ENCODE data around the gene PCDHGA3.
"Not testable (repeated sequence)": the region's sequence is repeated elsewhere in the genome, so short reads cannot be mapped to it uniquely, and the experiment has no call there.

PCDHGA3 gene

DNA sequence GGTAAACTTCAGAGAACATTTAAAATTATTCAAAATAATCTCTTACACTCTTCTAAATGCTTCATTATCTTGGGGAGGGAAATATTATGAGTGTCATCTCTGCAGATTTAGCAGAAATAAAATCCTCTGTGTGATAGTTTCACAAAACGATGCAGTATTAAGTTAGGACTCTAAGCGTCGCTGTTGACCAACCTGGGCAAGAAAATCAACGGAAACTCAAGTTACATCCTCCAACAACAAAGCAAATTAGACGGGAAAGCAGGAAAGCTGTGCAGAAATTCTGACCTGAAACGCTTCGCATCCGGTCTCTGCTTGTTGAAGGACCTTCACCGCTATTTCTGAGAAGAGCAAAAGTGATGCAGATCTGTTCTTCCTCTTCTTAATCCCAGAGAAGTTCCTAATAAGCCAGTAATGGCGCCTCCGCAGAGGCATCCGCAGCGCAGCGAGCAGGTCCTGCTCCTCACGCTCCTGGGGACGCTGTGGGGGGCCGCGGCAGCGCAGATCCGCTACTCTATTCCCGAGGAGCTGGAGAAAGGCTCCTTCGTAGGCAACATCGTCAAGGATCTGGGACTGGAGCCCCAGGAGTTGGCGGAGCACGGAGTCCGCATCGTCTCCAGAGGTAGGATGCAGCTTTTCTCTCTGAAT lies 30.2 kb downstream of the PCDHGA3 start, which contains the start of gene PCDHGA6:
Gene PCDHGA6 (plus strand): TSS at position 219 of the 645 bp plus-strand sequence. CDS start 193 bp downstream, at position 412.
- TF ChIP-seq CTCF (conservative IDR thresholded peaks at IDR 0.05; ENCODE audit: low read depth, low read length), result peak; percentile 58
- peak; percentile 50 for DNase-seq (ENCODE audit: low read depth)
- H3K4me3 ChIP-seq (ENCODE audit: low read depth, low read length), result peak within 1 kb of the TSS; percentile 32

DNA sequence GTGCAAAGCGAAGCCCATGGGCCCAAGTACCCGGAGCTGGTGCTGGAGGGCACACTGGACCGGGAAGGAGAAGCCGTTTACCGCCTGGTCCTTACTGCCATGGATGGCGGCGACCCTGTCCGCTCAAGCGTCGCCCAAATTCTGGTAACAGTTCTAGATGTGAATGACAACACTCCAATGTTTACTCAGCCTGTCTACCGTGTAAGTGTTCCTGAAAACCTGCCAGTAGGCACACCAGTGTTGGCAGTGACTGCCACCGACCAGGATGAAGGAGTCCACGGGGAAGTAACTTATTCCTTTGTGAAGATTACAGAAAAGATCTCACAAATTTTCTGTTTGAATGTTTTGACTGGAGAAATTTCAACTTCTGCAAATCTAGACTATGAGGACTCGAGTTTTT lies 31.0 kb downstream of the PCDHGA3 start:
- H3K4me3 ChIP-seq (ENCODE audit: low read depth, low read length), result no peak overlapping the region
- DNase-seq (ENCODE audit: low read depth), result no peak
- no peak for TF ChIP-seq CTCF (conservative IDR thresholded peaks at IDR 0.05; ENCODE audit: low read depth, low read length)

DNA sequence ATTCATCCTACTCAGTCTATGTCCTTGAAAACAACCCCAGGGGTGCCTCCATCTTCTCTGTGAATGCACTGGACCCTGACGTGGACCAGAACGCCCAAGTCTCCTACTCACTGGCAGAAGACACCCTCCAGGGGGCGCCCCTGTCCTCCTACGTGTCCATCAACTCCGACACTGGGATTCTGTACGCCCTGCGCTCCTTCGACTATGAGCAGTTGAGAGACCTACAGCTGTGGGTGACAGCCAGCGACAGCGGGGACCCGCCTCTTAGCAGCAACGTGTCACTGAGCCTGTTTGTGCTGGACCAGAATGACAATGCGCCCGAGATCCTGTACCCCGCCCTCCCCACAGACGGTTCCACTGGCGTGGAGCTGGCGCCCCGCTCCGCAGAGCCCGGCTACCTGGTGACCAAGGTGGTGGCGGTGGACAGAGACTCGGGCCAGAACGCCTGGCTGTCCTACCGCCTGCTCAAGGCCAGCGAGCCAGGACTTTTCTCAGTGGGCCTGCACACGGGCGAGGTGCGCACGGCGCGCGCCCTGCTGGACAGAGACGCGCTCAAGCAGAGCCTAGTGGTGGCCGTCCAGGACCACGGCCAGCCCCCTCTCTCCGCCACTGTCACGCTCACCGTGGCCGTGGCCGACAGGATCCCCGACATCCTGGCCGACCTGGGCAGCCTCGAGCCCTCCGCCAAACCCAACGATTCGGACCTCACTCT lies 32.0 kb downstream of the PCDHGA3 start:
- not testable (repeated sequence) for H3K4me3 ChIP-seq (ENCODE audit: low read depth, low read length); DNase-seq (ENCODE audit: low read depth)

DNA sequence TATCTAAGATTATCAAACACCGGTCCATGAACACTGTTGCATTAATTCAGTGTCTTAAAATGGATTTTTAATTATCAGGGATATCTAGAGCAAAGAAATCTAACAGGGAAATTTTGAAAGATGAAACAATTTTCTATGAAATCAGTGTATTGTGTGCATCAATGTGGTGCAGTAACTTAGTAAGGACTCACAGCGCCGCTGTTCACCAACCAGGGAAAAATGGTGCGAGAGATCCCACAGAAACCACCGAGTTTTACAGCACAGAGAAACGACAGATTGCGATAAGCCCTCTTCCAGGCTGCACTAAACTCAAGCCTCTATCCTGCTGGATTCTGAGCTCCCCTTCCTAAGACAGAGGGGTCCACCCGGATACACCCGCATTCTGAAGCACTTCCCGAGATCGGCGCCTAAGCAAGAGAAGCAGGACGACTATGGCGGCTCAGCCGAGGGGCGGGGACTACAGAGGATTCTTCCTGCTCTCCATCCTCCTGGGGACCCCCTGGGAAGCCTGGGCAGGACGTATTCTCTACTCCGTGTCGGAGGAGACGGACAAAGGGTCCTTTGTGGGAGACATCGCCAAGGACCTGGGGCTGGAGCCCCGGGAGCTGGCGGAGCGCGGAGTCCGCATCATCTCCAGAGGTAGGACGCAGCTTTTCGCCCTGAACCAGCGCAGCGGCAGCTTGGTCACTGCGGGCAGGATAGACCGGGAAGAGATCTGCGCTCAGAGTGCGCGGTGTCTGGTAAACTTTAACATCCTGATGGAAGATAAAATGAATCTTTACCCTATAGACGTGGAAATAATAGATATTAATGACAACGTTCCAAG lies 39.1 kb downstream of the PCDHGA3 start, which contains the start of gene PCDHGA7:
Gene PCDHGA7 (plus strand): TSS at position 274 of the 826 bp plus-strand sequence. CDS start 158 bp downstream, at position 432.
- H3K4me3 ChIP-seq (ENCODE audit: low read depth, low read length), result peak within 1 kb of the TSS; percentile 45
- DNase-seq (ENCODE audit: low read depth), result peak; percentile 40

DNA sequence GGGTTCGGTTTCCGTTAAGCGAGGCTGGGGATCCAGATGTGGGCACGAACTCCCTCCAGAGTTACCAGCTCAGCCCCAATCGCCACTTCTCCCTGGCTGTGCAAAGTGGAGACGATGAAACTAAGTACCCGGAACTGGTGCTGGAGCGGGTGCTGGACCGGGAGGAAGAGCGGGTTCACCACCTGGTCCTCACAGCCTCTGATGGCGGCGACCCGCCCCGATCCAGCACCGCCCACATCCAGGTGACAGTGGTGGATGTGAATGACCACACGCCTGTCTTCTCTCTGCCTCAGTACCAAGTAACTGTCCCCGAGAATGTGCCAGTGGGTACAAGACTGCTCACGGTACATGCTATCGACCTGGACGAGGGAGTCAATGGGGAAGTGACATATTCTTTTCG lies 39.7 kb downstream of the PCDHGA3 start:
- DNase-seq (ENCODE audit: low read depth), result no peak
- H3K4me3 ChIP-seq (ENCODE audit: low read depth, low read length), result no peak overlapping the region
- TF ChIP-seq CTCF (conservative IDR thresholded peaks at IDR 0.05; ENCODE audit: low read depth, low read length), result no peak

More for the DNA sequence above, 39.1 kb downstream of the PCDHGA3 start, which contains the start of gene PCDHGA7:
- TF ChIP-seq CTCF (conservative IDR thresholded peaks at IDR 0.05; ENCODE audit: low read depth, low read length), result peak; percentile 41

DNA sequence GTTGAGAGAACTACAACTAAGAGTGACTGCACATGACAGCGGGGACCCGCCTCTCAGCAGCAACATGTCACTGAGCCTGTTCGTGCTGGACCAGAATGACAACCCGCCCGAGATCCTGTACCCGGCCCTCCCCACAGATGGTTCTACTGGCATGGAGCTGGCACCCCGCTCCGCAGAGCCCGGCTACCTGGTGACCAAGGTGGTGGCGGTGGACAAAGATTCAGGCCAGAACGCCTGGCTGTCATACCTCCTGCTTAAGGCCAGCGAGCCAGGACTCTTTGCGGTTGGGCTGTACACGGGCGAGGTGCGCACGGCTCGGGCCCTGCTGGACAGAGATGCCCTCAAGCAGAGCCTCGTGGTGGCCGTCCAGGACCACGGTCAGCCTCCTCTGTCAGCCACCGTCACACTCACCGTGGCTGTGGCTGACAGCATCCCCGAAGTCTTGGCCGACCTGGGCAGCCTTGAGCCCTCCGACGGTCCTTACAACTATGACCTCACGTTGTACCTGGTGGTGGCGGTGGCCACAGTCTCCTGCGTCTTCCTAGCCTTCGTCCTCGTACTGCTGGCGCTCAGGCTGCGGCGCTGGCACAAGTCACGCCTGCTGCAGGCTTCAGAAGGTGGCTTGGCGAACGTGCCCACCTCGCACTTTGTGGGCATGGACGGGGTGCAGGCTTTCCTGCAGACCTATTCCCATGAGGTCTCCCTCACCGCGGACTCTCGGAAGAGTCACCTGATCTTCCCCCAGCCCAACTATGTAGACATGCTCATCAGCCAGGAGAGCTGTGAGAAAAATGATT lies 41.0 kb downstream of the PCDHGA3 start:
- DNase-seq (ENCODE audit: low read depth), result no peak
- TF ChIP-seq CTCF (conservative IDR thresholded peaks at IDR 0.05; ENCODE audit: low read depth, low read length), result no peak
- no peak overlapping the region for H3K4me3 ChIP-seq (ENCODE audit: low read depth, low read length)
